ENCODE measurements around the gene PIGBOS1. TPM values are rescaled to one million over a fixed set of nuclear protein-coding genes. Genes with fewer than 3 reads are reported as not detected.
A peak's percentile ranks its signal among the peaks of the same experiment; 100 is the strongest.
"Not testable (repeated sequence)": the region's sequence is repeated elsewhere in the genome, so short reads cannot be mapped to it uniquely, and the experiment has no call there.

PIGBOS1 gene
- total RNA-seq, 1 donor from 2014 or later = 6.4 TPM

DNA sequence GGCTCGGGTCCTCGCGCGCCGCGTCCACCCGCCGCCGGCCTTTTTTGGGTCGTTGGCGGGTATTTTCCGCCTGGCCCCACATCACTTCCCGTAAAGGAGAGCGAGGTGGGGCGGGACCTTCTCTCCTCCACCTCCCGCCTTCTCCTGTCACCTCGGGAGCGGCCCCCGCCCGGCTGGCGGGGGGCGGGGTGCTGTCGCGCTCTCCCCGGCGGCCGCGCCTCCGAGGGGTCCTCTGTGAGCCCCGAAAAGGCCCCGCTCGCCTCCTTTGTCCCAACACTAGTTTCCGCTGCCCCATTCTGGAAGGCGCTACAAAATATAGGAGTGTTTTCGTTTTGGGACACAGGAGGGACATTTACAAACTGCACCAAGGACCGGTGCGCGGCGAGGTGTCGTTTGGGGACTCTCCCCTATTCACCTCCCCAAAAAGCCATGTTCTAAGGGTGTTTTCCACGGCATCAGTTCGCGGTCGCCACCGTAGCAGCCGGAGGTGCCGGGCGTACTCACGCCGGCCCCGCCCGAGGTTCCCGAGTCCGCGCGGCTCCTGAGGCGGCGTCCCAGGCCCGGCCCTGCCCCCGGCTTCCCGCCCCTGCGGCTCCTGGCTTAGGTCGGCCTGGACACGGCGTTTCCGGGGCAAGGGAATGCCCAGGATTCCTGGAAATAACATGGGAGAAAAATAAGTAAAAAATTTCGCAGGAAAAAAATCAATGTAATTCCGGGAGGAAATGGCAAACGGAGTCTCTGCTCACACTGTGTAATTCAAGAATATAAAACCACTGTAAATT lies 29.0 kb downstream of the PIGBOS1 start, which contains the start of gene RAB27A:
Gene RAB27A (minus strand): TSS at position 68 of the 782 bp plus-strand sequence. CDS start 54,879 bp downstream, outside the sequence.
- Histone ChIP-seq H3K27me3 (no peaks in the 10 kb centered on the region), H3K9me3 (no peaks in the 10 kb centered on the region), H3K36me3 (no peaks in the 10 kb centered on the region), H3K27ac (peak within 1 kb of the TSS; percentile 91), H3K4me3 (peak within 1 kb of the TSS; percentile 70 to 76), H3K4me1 (peaks cover 15% of the 10 kb centered on the region)
- DNase-seq (ENCODE audit: extremely low spot score in 2 of 2) = no peak
- TF ChIP-seq POLR2A (IDR thresholded peaks at IDR 0.05) (peak in 1 of 2 donors; percentile 19), POLR2AphosphoS5 (IDR thresholded peaks at IDR 0.05; ENCODE audit: insufficient read depth in 1 of 2, low read depth in 1 of 2) (peak in 1 of 2 donors; percentile 69)
- TF ChIP-seq, protein P1, sequence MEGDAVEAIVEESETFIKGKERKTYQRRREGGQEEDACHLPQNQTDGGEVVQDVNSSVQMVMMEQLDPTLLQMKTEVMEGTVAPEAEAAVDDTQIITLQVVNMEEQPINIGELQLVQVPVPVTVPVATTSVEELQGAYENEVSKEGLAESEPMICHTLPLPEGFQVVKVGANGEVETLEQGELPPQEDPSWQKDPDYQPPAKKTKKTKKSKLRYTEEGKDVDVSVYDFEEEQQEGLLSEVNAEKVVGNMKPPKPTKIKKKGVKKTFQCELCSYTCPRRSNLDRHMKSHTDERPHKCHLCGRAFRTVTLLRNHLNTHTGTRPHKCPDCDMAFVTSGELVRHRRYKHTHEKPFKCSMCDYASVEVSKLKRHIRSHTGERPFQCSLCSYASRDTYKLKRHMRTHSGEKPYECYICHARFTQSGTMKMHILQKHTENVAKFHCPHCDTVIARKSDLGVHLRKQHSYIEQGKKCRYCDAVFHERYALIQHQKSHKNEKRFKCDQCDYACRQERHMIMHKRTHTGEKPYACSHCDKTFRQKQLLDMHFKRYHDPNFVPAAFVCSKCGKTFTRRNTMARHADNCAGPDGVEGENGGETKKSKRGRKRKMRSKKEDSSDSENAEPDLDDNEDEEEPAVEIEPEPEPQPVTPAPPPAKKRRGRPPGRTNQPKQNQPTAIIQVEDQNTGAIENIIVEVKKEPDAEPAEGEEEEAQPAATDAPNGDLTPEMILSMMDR (IDR thresholded peaks at IDR 0.05) = no peak
- intact Hi-C loops (cut with DNase I) = loop anchor here (2.0 kb wide), 1 partner anchor 73 kb away; no protein-coding TSS in a partner anchor

DNA sequence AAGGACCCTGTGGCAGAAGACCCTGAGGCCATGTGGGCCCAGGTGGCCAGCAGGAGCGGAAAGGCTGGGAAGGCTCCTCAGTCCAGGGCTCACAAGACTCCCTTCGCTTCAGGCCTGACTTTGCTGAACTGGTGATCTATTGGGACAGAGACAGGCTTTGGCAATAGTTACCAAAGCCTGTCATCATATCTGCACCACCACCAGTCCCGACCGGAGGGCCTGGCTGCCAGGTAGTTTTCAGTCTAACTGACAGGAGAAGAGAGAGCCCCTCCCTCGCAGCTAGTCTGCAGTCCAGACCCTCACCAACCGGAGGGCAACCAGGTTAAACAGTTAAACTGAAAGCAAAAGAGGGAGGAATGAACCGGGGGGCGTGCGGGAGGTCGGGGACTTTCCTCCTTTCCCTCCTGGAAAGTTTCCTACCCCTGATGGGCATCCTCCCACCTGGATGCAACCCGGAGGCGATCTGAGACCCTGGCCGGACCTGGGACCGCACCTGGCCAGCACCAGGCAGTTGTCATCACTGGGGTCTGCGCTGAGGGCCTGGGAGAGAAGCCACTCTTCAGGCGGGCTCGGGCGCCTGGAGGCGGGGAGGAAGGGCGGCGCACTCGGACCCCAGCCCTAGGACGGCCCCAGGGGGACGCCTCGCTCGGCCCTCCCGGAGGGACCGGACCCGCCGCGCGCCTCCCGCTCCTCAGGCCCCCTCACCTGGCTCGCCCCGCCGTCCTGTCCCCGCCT lies 29.7 kb downstream of the PIGBOS1 start:
- Histone ChIP-seq H3K27me3 (no peaks in the 10 kb centered on the region), H3K4me3 (peak overlapping the region; percentile 70 to 76), H3K4me1 (peaks cover 15% of the 10 kb centered on the region), H3K9me3 (no peaks in the 10 kb centered on the region), H3K36me3 (no peaks in the 10 kb centered on the region), H3K27ac (peak overlapping the region; percentile 91)
- peak in 1 of 2 donors; percentile 45 for TF ChIP-seq POLR2AphosphoS5 (IDR thresholded peaks at IDR 0.05; ENCODE audit: insufficient read depth in 1 of 2, low read depth in 1 of 2)
- no peak for TF ChIP-seq POLR2A (IDR thresholded peaks at IDR 0.05)
- peak in 1 of 2 donors; percentile 89 for DNase-seq (ENCODE audit: extremely low spot score in 2 of 2)
- intact Hi-C loops (cut with DNase I) = no loop called here

DNA sequence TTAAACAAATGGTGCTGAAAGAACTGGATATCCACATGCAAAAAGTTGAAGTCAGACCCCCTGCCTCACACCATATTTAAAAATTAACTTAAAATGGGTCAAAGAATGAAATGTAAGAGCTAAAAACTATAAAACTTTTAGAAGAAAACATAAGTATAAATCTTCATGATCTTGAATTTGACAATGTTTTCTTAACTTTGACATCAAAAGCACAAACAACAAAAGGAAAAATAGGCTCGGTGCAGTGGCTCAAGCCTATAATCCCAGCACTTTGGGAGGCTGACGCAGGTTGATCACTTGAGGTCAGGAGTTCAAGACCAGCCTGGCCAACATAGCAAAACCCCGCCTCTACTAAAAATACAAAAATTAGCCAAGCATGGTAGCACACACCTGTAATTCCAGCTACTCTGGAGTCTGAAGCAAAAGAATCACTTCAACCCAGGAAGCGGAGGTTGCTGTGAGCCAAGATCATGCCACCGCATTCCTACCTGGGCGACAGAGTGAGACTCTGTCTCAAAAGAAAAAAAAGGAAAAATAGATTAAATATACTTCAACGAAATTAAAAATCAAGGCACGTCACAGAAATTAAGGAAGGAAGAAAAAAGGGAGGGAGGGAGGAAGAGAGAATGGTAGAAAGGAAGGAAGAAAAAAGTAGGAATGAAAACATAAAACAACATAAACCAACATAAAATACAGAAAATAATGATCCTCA lies 30.8 kb downstream of the PIGBOS1 start:
- Histone ChIP-seq H3K4me3 (peak overlapping the region in 1 of 2 donors; percentile 76), H3K4me1 (peaks cover 22% of the 10 kb centered on the region), H3K36me3 (no peaks in the 10 kb centered on the region), H3K9me3 (no peaks in the 10 kb centered on the region), H3K27ac (peak overlapping the region; percentile 91), H3K27me3 (no peaks in the 10 kb centered on the region)
- TF ChIP-seq POLR2AphosphoS5 (IDR thresholded peaks at IDR 0.05; ENCODE audit: insufficient read depth in 1 of 2, low read depth in 1 of 2) = no peak
- intact Hi-C loops (cut with DNase I) = no loop called here
- DNase-seq (ENCODE audit: extremely low spot score in 2 of 2) = peak in 1 of 2 donors; percentile 25

DNA sequence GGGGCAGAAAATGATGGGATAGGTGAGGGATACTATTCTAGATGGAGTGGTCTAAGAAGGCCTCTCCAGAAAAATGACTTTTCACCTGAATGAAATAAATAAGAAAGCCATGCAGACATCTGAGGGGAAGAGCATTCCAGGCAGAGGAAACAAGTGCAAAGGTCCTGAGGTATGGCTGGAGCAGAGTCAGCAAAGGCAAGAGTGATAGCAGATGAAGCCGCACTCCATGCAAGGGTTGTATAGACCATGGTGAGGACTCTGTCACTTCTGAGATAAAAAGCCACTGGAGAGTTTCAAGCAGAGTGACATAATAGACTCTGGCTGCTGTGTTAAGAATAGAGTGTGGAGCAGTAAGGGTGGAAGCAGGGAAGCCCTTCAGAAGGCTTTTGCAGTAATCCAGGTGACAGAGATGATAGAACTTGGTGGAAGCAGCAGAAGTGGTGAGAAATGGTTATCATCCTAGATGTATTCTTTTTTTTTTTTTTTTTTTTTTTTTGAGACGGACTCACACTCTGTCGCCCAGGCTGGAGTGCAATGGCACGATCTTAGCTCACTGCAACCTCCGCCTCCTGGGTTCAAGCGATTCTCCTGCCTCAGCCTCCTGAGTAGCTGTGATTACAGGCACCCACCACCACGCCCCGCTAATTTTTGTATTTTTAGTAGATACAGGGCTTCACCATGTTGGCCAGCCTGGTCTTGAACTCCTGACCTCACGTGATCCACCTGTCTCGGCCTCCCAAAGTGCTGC lies 32.3 kb downstream of the PIGBOS1 start:
- H3K27me3 ChIP-seq; H3K4me3 ChIP-seq; H3K27ac ChIP-seq; H3K36me3 ChIP-seq; intact Hi-C loops (cut with DNase I); H3K9me3 ChIP-seq: not testable (repeated sequence)
- peaks cover 37% of the 10 kb centered on the region for H3K4me1 ChIP-seq
- DNase-seq (ENCODE audit: extremely low spot score in 2 of 2) = peak in 1 of 2 donors; percentile 34

DNA sequence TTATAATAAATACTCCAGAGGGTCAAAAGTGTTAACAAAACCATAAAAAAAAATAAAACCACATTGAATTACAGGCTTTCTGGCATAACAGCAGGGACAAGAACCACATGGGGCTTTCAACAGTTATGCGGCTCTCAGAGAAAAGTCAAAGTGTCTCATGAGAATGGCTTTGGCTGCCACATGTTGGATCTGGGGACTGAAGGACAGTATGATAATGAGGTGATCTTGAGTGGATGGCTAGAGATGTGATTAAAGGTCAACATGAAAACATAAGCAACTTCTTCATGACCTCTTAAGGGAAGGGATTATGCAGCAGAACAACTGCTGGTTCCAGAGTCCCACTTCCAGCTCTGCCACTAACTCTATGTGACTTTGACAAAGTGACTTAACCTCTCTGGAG lies 34.5 kb downstream of the PIGBOS1 start:
- intact Hi-C loops (cut with DNase I) = no loop called here

More for the DNA sequence above, 34.5 kb downstream of the PIGBOS1 start:
- H3K27me3 ChIP-seq = no peaks in the 10 kb centered on the region
- peaks cover 42% of the 10 kb centered on the region for H3K4me1 ChIP-seq
- H3K27ac ChIP-seq = no peak overlapping the region
- peak in 1 of 2 donors; percentile 32 for DNase-seq (ENCODE audit: extremely low spot score in 2 of 2)
- TF ChIP-seq POLR2AphosphoS5 (IDR thresholded peaks at IDR 0.05; ENCODE audit: insufficient read depth in 1 of 2, low read depth in 1 of 2) (no peak), POLR2A (IDR thresholded peaks at IDR 0.05) (no peak)
- TF ChIP-seq, protein P1 (IDR thresholded peaks at IDR 0.05) = no peak
- H3K4me3 ChIP-seq = no peak overlapping the region
- no peaks in the 10 kb centered on the region for H3K9me3 ChIP-seq
- no peaks in the 10 kb centered on the region for H3K36me3 ChIP-seq
